ENCODE results near the gene OOSP4B.
"Not testable (repeated sequence)": the region's sequence is repeated elsewhere in the genome, so short reads cannot be mapped to it uniquely, and the experiment has no call there.

DNA sequence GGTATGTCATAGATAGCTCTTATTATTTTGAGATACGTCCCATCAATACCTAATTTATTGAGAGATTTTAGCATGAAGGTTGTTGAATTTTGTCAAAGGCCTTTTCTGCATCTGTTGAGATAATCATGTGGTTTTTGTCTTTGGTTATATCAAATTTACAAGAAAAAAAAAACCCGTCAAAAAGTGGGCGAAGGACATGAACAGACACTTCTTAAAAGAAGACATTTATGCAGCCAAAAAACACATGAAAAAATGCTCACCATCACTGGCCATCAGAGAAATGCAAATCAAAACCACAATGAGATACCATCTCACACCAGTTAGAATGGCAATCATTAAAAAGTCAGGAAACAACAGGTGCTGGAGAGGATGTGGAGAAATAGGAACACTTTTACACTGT lies 33.9 kb downstream of the OOSP4B start:
- TF ChIP-seq, protein P1, sequence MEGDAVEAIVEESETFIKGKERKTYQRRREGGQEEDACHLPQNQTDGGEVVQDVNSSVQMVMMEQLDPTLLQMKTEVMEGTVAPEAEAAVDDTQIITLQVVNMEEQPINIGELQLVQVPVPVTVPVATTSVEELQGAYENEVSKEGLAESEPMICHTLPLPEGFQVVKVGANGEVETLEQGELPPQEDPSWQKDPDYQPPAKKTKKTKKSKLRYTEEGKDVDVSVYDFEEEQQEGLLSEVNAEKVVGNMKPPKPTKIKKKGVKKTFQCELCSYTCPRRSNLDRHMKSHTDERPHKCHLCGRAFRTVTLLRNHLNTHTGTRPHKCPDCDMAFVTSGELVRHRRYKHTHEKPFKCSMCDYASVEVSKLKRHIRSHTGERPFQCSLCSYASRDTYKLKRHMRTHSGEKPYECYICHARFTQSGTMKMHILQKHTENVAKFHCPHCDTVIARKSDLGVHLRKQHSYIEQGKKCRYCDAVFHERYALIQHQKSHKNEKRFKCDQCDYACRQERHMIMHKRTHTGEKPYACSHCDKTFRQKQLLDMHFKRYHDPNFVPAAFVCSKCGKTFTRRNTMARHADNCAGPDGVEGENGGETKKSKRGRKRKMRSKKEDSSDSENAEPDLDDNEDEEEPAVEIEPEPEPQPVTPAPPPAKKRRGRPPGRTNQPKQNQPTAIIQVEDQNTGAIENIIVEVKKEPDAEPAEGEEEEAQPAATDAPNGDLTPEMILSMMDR (IDR thresholded peaks at IDR 0.05), result not testable (repeated sequence)
- TF ChIP-seq POLR2A, EP300 (IDR thresholded peaks at IDR 0.05): not testable (repeated sequence)
